ENCODE data around the gene CD22.

The CD22 gene

DNA sequence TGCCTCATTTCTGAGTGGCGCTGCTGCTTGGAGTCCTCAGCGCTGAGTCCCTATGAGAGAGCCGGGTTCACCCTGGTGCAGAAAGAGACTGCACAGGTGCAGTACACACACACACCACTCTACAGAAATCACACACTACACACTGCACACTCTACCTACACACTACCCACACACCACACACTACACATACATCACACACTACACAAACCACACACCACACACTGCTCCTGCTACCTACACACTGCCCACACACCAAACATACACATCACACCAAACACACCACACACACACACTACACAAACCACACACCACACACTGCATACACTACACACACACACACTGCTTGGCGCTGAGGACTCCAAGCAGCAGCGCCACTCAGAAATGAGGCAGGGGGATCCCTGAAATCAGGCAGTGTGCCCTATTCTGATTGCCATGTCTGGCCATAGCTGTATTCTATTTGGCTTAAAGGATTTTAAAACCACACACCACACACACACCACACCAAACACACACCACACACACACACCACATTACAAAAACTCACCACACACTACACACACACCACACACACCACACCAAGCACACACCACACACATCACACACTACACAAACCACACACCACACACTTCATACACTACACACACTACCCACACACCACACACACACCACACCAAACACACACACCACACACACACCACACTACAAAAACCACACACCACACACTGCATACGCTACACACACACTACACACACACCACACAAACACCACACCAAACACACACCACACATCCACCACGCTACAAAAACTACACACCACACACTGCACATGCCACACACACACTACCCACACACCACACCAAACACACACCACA, 32.1 kb upstream of the CD22 start:
- DNase-seq = no peak

DNA sequence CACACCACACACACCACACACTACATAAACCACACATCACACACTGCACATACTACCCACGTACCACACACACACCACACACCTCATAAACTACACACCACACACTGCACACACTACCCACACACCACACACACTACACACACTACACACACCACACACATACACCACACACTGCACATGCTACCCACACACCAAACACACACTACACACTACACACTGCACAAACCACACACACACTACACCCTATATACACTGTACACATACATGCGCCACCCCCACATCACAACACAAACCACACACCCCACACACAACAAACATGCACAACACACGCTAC, 31.5 kb upstream of the CD22 start:
- no peak for DNase-seq

DNA sequence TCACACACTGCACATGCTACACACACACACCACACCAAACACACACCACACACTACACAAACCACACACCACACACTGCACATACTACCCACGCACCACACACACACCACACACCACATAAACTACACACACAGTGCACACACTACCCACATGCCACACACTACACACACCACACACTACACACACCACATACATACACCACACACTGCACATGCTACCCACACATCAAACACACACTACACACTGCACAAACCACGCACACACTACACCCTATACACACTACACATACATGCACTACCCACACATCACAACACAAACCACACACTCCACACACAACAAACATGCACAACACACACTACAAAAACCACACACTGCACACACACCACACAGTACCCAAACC, 31.1 kb upstream of the CD22 start:
- DNase-seq = no peak

DNA sequence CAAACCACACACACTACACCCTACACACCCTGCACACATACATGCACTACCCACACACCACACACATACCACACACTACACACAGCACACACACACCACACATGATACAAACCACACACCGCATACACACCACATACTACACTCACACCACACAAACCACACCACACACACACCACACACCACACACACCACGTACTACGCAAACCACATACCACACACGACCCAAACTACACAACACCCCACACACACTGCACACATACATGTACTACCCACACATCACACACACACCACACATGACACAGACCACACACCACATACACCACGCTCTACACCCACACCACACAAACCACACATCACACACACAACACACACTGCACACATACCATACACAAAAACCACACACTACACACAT, 30.4 kb upstream of the CD22 start:
- DNase-seq = no peak

DNA sequence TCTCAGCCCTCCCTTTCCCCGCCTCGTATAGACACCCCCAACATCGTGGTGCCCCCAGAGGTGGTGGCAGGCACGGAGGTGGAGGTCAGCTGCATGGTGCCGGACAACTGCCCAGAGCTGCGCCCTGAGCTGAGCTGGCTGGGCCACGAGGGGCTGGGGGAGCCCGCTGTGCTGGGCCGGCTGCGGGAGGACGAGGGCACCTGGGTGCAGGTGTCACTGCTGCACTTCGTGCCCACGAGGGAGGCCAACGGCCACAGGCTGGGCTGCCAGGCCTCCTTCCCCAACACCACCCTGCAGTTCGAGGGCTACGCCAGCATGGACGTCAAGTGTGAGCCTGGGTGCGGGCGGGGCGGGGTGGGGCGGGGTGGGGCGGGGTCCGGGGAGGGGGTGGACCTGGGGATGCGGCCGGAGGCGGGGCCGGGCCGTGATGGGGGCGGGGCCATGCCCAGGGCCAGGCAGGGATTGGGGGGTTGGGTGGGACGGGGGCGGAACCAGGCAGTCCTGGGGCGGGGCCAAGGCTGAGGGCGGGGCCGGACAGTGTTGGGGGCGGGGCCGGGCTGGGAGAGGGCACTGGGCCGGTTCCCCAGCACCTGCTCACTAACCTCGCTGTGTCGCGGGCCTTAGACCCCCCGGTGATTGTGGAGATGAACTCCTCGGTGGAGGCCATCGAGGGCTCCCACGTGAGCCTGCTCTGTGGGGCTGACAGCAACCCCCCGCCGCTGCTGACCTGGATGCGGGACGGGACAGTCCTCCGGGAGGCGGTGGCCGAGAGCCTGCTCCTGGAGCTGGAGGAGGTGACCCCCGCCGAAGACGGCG, 29.3 kb upstream of the CD22 start:
- DNase-seq = no peak

DNA sequence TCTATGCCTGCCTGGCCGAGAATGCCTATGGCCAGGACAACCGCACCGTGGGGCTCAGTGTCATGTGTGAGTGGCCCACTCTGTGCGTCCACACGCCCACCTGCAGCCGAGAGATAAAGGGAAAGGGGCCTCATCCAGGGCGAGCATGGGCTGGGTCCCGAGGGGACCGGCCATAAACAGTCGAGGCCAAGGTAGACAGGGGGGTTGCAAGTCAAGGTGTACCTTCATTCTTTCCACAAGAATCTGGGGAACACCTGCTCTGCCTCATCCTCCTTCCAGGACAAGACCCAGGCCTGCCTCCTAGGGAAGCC, 28.7 kb upstream of the CD22 start:
- DNase-seq = no peak

DNA sequence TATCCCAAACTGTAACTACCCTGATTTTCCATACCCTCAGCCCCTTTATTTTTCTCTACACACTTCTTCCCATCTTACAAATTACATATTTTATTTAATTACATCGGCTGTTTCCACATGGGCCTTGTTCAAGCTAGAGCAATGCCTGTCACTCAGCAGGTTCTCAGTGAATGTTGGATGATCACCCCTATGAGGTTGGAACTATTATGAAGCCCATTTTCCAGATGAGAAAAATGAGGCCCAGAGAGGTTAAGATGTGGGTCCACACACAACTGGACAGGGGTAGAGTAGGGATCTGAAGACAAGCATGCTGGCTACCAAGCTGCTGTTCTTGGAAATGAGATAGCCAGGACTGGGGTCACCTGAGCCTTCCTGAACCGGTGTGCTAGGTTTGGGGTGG, 27.0 kb upstream of the CD22 start:
- no peak for DNase-seq

DNA sequence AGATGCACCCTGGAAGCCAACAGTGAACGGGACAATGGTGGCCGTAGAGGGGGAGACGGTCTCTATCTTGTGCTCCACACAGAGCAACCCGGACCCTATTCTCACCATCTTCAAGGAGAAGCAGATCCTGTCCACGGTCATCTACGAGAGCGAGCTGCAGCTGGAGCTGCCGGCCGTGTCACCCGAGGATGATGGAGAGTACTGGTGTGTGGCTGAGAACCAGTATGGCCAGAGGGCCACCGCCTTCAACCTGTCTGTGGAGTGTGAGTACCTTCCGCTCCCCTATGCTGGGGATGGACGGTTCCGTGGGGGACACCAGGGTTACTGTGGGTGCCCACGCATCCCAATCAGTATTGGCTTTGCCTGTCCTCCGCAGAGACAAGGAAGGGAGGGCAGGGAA, 26.5 kb upstream of the CD22 start:
- DNase-seq = no peak

DNA sequence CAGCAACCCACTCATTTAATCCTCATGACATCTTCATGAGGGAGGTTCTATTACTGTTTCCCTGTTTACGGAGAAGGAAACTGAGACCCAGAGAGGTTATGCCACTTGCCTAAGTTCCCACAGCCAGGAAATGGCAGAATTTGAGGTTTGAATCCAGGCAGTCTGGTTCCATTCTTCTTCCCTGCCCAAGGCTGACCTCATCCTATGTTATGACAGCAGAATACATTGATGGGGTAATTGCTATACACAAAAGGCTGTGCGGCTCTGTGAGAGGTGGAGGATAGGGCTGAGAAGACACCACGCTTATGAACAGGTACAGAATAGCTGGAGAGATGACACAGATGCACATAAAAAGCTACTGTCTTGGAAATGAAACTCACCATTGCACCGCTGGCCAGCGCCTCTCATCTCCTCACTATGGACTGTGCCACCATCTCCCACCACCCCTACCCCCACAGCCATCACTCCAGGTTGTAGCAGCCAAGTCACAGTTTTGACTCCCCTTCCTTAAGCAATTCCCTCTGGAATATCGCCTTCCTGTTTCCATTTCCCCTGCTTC, 25.6 kb upstream of the CD22 start:
- DNase-seq = no peak

DNA sequence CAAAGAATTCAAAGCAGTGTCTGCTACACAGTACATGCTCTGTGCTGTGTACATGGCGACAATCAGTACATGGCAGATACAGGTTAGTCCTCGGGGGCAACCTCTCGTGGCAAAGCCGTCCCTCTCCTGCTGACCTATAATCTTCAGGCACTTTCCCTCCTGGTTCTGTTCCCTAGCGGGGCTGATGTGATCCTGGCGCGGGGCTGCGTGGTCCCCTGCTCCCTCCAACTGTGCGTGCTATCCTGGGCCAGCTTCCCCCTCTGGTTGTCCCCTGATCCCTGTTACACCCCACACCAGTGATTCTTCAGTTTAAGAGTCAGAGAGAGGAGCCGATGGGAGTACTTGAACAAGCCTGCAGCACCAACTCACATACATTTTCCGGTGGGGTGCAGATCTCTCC, 25.0 kb upstream of the CD22 start:
- DNase-seq = no peak

DNA sequence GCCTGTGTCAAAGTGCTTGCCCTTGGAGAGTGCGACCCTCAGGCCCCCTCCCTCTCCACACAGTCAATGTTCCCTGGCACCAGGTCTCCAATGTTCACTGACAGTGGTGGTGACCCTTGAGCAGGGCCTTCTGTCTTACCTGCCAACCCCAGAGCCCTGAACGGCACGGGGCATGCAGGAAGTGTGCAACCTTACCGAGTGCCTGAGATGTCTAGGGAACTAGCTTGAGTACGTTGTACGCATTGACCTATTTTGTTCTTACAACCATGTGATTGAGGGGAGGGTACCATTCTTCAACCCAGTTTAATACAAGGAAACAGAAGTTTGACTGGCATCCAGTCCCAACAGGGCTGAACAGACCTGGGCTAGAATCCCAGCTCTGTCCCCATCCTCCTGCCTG, 23.8 kb upstream of the CD22 start:
- DNase-seq = no peak

DNA sequence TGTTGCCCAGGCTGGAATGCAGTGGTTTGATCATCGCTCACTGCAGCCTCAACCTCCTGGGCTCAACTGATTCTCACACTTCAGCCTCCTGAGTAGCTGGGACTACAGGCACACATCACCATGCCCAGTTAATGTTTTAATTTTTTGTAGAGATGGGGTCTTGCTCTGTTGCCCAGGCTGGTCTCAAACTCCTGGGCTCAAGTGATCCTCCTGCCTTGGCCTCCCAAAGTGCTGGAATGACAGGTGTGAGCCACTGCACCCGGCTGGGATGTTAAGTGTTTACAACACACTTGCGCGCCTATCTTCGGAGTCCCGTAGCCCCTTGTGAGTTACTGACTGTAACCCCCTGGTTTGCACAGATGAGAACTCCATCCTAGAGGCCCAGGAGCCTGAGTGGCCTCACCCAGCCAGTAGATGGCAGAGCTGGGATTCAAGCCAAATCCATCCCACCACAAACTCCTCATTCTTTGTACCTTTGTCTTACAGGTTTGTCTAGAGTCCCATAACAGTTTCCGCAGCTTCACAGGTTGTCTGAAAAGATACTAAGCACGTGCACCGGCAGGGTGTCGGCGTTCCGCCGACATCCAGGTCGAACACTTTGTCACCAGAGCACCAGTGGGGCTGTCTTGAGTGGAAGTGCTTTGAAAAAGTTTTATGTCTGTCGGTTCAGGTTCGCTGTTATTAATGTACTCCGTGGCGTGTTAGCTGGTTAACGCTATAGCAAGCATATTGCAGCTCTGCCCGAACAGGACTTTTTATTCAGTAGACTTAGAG, 22.3 kb upstream of the CD22 start:
- DNase-seq = no peak

DNA sequence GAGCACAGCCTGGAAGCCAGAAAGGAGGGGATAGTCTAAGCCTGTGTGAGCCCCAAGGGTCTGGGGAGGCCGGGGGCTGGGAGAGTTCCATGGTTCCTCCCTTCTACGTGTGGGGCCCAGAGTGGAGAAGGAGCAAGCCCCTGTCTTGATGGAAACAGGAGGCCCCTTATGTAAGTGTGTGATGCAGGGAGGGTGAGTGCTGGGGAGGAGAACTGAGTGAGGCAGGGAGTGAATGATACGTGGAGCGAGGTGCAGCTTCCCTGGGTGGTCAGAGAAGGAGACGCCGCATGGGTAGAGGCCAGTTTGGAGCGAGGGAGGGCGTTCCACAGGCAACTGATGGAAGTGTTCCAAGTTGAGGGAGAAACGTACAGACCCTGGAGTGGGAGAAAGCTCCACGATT, 21.1 kb upstream of the CD22 start:
- DNase-seq = no peak

DNA sequence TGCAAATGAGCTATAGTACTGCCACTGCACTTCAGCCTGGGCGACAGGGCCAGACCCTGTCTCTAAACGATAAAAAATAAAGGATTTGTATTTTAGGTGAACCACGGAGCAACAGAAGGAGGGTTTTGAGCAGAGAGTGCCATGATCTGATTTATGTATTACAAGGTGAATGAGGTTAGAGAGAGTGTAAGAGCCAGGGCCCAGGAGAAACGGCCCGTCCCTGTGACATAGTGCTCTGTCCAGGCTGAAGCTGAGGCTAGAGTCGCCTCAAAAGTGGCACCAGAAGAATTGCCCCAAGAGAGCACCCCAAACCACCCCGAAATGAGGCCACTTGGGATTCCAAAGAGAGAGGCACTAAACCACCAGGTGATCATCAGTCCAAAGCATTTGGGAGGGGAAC, 20.1 kb upstream of the CD22 start:
- DNase-seq = no peak

DNA sequence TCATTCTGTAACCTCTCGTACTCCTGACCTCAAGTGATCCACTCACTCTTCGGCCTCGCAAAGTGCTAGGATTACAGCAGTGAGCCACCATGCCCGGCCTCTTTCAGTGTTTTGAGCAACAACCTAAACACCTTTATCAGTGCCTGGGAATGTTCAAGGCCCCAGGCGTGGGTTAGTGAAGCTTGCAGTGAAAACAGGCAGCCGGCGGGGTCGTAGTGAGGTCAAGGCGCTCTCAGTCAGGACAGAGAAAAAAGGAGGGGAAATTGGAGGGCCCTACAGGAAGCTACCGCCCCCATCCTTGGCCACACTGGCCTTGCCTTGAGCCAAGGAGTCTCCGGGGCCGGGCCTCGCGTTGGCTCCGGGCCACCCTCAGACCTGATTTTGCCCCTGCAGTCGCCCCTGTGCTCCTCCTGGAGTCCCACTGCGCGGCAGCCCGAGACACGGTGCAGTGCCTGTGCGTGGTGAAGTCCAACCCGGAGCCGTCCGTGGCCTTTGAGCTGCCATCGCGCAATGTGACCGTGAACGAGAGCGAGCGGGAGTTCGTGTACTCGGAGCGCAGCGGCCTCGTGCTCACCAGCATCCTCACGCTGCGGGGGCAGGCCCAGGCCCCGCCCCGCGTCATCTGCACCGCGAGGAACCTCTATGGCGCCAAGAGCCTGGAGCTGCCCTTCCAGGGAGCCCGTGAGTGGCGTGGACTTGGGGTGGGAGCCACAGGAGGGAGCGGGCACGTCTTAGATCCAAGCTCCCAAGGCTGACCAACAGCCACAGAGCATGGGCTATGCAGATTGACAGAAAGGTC, 19.3 kb upstream of the CD22 start:
- DNase-seq = no peak

DNA sequence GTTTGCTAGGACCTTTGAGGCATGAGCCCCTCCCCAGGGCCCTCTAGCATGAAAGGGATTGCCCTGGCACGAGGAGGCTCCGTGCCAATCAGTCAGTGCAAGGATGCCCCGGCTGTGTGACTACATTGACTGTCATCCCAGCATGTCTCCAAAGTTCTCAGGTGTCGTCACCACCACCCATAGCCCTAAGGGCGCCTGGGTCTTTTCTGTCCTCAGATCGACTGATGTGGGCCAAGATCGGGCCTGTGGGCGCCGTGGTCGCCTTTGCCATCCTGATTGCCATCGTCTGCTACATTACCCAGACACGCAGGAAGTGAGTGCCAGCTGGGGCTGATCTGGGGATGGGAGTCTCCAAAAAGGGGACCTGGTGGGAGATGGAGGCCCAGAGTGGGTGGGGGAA, 18.7 kb upstream of the CD22 start:
- no peak for DNase-seq

DNA sequence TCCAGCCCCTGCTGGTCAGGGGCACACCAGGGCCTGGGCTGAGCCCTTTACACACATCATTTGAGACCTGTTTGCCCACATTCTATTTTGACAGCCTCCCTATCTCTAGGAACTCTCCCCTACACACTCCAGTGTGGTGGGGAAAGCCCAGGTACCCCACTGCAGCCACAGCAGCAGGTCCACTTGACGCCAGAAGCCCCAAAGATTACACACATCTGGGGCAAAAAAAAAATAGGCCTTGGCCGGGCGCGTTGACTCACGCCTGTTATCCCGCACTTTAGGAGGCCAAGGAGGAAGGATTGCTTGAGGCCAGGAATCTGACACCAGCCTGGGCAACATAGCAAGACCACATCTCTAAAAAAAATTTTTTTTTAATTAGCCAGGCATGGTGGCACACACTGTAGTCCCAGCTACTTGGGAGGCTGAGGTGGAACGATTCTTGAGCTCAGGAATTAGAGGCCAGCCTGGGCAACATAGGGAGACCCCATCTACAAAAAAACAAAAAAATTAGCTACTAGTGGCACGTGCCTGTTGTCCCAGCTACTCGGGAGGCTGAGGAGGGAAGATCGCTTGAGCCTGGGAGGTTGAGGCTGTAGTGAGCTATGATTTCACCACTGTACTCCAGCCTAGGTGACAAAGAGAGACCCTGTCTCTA, 18.0 kb upstream of the CD22 start:
- no peak for DNase-seq

DNA sequence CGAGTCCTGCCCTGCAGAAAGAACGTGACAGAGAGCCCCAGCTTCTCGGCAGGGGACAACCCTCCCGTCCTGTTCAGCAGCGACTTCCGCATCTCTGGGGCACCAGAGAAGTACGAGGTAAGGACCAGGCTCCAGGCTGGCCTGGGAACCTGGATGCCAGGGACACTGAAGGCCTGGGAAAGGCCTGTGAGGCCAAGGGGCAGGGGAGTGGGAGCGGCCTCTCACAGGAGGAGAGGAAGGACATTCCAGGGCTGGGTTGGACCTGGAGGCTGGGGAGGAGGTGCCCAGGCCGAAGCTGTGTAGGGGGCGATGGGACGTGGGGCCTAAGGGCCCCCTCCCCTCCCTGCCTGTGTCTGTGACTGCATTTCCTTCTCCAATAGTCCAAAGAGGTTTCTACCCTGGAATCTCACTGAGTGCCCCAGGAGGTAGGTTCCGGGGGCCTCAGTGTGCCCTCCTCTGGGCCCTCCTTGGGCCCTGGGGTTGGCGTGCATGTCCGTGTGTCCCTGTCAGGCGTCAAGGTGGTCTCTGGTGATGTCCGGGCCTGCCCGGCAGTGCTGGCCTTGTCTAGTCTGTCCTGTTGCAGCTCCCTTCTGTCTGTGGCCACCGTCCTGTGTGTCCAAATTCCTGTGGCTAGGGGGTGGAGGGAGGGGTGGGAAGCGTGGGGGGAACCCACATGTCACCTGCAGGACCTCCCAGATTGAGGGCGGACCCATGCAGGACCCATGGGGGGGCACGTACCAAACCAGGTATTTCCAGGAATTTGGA, 16.9 kb upstream of the CD22 start:
- no peak for DNase-seq

DNA sequence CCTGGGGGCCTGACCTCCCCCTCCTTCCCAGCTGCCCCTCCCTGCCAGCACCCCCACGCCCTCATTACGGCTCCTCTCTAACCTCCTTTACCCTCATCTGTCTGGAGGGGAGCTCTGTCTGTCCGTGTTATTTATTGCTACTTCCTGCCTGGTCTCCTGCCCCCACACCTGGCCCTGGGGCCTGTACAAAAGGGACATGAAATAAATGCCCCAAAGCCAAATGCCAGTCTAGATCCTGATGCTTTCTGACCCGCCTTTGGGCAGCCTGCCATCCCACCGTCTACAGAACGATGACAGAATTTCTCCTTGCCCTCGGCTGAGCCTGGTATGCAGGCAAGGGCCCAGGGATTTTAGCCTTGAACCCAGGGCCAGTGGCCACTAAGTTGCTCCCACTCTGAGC, 15.4 kb upstream of the CD22 start:
- no peak for DNase-seq

DNA sequence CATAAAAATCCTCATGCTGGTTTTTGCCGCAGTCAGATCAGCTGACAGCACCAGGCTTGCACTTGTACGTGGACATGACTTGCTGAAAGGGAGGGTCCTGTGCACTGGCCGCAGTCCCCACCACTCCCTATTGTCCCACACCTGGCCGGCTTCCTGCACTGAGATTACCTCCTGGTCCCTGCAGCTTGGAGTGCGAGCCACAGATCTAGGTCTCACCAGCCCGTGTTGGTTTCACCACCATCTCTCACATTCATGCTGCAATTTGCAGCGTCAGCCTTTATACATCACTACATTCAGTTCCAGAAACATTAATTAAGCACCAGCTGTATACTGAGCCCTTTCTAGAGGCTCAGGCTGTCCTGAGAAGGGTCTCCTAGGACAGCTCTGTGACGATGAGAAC, 15.0 kb upstream of the CD22 start:
- DNase-seq = no peak

DNA sequence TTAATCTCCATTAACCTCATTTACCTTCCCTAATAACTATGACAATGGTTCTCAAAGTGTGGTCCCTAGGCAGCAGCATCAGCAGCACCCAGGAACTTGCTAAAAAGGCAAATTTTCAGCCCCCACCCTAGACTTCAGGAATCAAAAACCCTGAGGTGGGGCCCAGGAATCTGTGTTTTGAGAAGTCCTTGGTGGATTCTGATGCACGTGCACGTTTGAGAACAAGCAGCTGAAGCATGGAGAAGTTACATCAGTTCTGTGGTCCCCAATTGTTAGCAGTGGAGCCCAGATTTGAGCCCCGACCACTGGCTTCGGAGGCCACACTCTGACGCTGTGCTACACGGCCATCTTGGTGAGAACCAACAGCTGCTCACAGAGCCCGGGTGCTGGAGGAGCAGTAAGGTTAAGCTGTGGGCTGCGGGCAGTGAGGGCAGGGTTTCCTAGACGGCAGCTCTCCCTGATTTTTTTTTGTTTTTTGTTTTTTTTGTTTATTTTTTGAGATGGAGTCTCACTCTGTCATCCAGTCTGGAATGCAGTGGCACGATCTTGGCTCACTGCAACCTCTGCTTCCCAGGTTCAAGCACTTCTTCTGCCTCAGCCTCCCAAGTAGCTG, 14.0 kb upstream of the CD22 start:
- no peak for DNase-seq
